Measurements from ENCODE around the gene BICC1. TPM values are rescaled to one million over a fixed set of nuclear protein-coding genes. Genes with fewer than 3 reads are reported as not detected.

The BICC1 gene
- total RNA-seq, 1 donor from 2014 or later = 9.3 TPM

GRCh38 chr10:58721601-58722281 is 209.1 kb downstream of the BICC1 start:
- Mint-ChIP-seq H3K9me3 (no peaks in the 10 kb centered on the region), H3K4me1 (no peaks in the 10 kb centered on the region), H3K27me3 (ENCODE audit: low read depth) (peaks cover 5% of the 10 kb centered on the region), H3K36me3 (no peaks in the 10 kb centered on the region), H3K4me3 (no peak overlapping the region), H3K27ac (no peak overlapping the region)
- TF ChIP-seq CTCF (IDR thresholded peaks at IDR 0.05; ENCODE audit: unreplicated experiment) = no peak
- DNase-seq (ENCODE audit: low spot score in 2 of 2, unreplicated experiment in 2 of 2) = no peak

DNA sequence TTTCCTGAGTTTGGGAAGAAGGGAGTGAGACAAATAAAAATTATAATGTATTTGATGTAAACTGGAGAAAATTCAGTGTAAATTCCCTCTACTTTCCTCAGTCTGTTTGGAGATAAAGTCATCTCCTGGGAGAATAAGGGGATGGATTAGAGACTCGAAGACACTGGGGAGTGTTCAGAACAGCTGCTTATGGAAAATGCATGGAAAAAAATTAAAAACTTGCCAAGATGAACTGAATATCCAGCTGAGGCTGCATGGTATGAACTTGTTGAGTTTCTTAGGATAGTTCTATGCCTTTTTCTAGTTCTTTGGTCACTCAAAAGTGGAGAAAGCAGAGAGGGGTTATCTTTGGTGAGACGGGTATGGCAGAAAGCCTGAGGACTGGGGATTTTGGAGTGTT is 210.5 kb downstream of the BICC1 start:
- H3K4me1 Mint-ChIP-seq = no peaks in the 10 kb centered on the region
- peaks cover under 1% of the 10 kb centered on the region for H3K9me3 Mint-ChIP-seq
- H3K27ac Mint-ChIP-seq = no peak overlapping the region
- no peaks in the 10 kb centered on the region for H3K36me3 Mint-ChIP-seq
- TF ChIP-seq CTCF (IDR thresholded peaks at IDR 0.05; ENCODE audit: unreplicated experiment) = no peak
- no peak for DNase-seq (ENCODE audit: low spot score in 2 of 2, unreplicated experiment in 2 of 2)
- H3K4me3 Mint-ChIP-seq = no peak overlapping the region
- H3K27me3 Mint-ChIP-seq (ENCODE audit: low read depth) = peaks cover 5% of the 10 kb centered on the region

DNA sequence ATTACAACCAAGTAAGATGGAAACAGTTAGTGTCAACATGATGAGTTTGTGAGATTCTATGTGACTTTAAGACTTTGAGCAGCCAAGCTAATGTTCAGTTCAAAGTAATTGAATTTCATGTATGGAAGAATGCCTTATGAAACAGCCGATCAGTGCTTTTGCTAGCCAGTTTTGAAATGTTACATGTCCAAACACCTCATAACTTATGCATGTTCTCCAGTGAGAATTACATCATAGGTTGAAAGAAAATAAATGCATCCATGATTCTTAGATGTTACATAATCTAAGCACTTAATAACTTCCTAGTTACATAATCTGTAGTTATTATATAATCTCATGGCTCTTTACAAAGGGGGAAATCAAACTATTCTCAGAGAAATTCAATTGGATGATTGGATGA is 211.3 kb downstream of the BICC1 start:
- H3K4me3 Mint-ChIP-seq = no peak overlapping the region
- no peak for TF ChIP-seq CTCF (IDR thresholded peaks at IDR 0.05; ENCODE audit: unreplicated experiment)
- H3K4me1 Mint-ChIP-seq = no peaks in the 10 kb centered on the region
- no peak overlapping the region for H3K27ac Mint-ChIP-seq
- H3K36me3 Mint-ChIP-seq = no peaks in the 10 kb centered on the region
- peaks cover 5% of the 10 kb centered on the region for H3K27me3 Mint-ChIP-seq (ENCODE audit: low read depth)
- H3K9me3 Mint-ChIP-seq = peaks cover 6% of the 10 kb centered on the region
- no peak for DNase-seq (ENCODE audit: low spot score in 2 of 2, unreplicated experiment in 2 of 2)

- peaks cover 1% of the 10 kb centered on the region for H3K36me3 Mint-ChIP-seq
- peaks cover 5% of the 10 kb centered on the region for H3K27me3 Mint-ChIP-seq (ENCODE audit: low read depth)
- DNase-seq (ENCODE audit: low spot score in 2 of 2, unreplicated experiment in 2 of 2) = no peak
- no peak overlapping the region for H3K4me3 Mint-ChIP-seq
- H3K4me1 Mint-ChIP-seq = no peaks in the 10 kb centered on the region
- H3K9me3 Mint-ChIP-seq = peaks cover 14% of the 10 kb centered on the region
- no peak for TF ChIP-seq CTCF (IDR thresholded peaks at IDR 0.05; ENCODE audit: unreplicated experiment)
- no peak overlapping the region for H3K27ac Mint-ChIP-seq
Observed at GRCh38 chr10:58724781-58725180, 212.1 kb downstream of the BICC1 start.

- Mint-ChIP-seq H3K9me3 (peaks cover 19% of the 10 kb centered on the region), H3K4me1 (no peaks in the 10 kb centered on the region), H3K27ac (no peak overlapping the region), H3K4me3 (no peak overlapping the region), H3K27me3 (ENCODE audit: low read depth) (peaks cover 5% of the 10 kb centered on the region), H3K36me3 (peaks cover 5% of the 10 kb centered on the region)
- no peak for DNase-seq (ENCODE audit: low spot score in 2 of 2, unreplicated experiment in 2 of 2)
- TF ChIP-seq CTCF (IDR thresholded peaks at IDR 0.05; ENCODE audit: unreplicated experiment) = no peak
Observed at GRCh38 chr10:58725901-58726300, 213.2 kb downstream of the BICC1 start.

Data from mesothelial cell of epicardium (in vitro differentiated cells).